DMS153 (cell line): ENCODE data around the gene STX16.

Experiments
- DNase-seq: peaks from one replicate; lab custom pipeline; 2025; lab: John Stamatoyannopoulos, UW

STX16 gene

DNA sequence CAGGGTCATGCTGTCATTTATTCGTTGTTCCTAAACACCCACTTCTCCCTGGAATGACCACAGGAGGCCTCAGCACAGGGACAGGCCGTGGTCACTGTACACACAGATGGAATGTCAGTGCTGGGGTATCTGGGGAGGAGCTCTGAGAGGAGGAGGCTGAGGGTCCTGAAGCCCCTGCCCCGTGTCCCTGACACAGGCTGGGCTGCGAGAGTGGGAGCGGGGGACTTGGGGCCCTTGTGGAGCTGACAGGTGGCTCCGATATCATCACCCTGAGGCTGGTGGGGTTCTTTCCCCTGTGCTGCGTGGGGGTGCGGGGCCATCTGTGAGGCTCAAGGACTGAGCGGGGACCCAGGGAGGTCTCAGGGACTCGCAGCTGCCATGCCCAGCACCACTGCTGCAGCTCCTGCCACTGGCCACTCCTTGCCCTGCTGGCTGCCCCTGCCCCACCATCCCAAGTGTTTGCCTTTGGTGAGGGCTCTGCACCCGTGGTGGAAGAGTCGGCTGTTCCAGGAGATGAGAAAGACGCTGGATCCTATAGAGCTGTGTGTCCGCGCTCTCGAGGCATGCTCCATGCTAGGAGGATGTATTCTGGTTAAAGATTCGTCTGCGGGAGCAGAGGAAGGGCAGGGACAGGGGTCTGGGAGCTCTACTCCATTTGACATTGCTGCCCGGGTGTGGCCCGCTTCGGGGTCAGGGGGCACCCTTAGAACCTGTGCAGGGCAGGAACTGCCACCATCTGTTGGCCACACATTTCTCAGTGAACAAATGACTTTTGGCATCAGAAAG lies 60.4 kb downstream of the STX16 start:
- DNase-seq: no peak

DNA sequence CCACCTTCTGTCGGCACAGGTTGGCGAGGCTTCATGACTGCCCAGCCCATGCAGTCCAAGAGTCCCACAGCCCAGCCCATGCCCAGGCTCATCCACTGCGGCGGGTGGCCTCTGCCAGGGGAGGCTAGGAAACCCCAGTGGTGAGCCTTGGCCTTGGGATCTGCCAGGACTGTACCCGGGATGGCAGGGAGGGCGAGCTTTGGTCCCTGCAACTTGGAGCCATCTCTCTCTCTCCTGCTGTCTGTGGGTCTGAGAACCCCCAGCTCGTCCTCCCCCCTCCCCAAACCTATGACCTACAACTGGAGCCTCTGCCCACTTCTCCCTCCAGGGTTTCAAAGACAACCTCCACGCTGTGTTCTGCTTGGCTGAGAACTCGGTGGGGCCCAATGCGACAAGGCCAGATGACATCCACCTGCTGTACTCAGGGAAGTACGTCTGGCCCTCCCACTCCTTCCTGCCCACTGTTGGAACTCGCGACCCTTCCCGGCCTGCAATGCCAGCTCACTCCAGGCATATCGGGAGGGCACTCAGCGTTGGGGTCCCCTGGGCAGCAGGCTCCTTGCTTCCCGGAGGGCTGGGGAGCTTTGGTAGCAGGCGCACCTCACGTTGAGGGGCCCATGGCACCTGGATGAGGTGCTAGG lies 61.2 kb downstream of the STX16 start:
- no peak for DNase-seq

DNA sequence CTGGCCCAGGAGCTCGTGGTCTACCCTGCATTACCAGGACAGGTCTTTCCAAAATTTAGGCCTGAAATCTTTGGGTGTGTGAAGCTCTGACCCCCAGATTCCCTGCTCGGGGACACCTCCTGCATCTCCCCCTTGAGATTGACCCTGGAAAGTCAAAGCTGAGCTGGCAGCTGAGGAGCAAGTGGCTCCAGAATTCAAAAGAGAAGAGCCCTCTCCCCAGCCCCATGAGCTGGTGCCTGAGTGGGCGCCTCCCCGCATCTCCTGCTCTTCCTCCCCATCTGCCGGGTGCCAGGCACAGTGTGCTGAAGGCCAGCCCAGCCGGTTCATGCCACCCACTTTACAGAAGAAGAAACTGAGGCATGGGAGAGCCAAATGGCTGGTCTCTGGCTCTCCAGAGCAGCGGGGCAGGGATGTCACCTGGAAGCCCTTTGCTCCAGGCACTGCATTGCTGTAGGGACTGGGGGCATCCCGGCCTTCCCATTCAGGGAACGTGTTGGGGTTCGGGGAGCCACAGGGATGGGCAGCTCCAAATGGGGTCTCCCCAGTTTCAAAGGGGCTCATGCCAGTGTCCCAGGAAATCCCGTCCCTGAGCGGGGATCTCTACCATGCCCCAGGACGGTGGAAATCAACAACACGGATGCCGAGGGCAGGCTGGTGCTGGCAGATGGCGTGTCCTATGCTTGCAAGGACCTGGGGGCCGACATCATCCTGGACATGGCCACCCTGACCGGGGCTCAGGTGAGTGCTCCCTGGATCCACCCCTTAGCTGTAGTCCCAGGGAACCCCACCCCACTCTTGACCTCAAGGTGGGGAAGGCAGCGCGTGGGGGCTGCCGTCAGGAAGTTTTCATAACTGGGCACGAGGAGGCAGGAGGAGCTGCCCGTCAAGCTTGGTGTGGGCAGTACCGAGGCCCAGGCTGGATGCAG lies 62.0 kb downstream of the STX16 start:
- no peak for DNase-seq

DNA sequence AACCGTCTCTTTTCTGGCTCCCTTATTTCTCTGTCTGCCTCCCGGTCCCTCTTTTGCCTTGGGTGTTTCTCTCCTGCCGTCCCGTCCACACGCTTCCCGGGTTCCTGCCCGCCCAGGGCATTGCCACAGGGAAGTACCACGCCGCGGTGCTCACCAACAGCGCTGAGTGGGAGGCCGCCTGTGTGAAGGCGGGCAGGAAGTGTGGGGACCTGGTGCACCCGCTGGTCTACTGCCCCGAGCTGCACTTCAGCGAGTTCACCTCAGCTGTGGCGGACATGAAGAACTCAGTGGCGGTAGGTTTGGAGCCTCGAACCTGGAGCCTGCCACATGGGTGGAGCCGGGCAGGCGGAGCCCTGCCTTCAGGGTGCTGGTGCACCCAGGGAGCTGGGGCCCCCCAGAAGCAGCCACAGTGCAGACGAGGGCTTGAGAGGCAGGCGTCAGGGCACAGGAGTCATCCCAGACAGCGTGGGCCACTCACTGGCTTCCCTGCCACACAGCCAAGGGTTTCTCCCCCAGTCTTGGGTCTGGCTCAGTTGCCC lies 62.8 kb downstream of the STX16 start:
- DNase-seq: no peak

DNA sequence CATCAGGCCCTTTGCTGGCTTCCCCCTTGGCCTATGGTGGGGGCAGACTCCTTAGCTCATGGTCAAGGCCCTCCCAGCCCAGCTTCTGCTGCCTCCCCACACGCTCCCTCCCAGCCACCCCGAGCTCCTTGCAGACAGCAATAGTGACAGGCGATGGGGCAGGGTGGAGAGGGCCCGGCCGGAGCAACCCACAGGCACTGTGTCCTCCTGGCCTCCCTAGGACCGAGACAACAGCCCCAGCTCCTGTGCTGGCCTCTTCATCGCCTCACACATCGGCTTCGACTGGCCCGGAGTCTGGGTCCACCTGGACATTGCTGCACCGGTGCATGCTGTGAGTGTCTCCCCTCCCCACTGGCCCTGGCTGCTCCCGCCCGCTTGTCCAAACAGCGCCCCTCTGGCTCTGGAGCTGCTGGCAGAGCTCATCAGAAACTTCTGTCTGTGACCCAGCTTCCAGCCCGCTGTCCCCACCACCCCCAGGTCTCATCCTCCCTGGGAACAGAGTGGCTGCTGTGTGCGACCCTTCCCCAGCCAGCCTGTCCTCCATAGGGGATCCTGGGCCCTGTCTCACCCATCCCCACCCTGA lies 63.3 kb downstream of the STX16 start:
- no peak for DNase-seq

DNA sequence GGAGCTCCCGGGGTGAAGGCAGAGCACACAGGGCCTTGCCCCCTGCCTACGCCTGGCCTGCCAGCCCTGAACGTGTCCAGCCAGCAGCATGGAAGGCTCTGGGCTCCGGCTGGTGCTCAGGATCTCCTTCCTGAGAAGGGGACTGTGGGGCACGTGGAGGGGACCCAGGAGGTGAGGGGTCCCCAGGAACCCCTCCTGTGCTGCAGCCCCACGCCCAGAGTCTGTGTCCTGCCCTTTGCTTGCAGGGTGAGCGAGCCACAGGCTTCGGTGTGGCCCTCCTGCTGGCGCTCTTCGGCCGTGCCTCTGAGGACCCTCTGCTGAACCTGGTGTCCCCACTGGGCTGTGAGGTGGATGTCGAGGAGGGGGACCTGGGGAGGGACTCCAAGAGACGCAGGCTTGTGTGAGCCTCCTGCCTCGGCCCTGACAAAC lies 63.9 kb downstream of the STX16 start:
- no peak for DNase-seq

DNA sequence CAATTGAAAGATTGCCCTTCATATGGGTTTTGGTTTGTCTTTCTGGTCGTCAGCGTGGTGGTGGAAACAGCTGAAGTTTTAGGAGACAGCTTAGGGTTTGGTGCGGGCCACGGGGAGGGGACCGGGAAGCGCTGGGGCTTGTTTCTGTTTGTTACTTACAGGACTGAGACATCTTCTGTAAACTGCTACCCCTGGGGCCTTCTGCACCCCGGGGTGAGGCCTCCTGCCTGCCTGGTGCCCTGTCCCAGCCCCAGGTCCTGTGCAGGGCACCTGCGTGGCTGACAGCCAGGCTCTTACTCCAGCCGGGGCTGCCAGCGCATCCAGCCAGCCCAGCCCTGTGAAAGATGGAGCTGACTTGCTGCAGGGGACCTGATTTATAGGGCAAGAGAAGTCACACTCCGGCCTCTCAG lies 64.3 kb downstream of the STX16 start:
- DNase-seq: no peak

DNA sequence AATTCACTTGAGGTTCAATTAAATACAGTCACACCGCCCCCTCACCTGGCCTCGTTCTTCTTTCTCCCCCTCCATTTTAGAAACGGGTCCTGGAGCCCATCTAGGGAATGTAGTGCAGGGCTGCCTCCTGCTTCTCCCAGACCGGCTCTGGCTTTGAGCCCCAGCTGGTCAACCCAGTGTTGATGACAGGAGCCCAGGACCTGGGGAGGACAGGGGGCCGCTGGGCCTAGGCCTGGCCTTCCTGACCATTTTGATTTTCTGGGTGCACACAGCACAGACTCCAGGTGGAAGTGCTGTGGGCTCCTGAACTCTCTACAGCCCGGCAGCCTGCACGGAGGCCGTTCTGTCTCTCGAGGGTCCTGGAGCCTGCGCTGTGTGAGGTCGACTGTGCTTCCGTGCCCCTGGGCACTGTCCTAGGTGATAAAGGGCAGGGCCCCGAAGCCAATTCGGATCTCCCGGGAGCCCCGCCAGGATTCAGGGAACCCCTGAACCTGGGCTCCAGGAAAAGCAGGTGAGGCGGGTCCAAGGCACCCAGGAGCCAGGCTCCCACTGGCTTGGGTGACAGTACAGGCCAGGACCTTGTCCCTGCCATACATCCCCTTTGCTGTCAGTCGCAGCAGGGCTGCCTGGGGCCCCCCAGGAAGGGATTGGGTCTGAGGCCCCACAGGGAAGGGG lies 64.9 kb downstream of the STX16 start:
- DNase-seq: no peak

DNA sequence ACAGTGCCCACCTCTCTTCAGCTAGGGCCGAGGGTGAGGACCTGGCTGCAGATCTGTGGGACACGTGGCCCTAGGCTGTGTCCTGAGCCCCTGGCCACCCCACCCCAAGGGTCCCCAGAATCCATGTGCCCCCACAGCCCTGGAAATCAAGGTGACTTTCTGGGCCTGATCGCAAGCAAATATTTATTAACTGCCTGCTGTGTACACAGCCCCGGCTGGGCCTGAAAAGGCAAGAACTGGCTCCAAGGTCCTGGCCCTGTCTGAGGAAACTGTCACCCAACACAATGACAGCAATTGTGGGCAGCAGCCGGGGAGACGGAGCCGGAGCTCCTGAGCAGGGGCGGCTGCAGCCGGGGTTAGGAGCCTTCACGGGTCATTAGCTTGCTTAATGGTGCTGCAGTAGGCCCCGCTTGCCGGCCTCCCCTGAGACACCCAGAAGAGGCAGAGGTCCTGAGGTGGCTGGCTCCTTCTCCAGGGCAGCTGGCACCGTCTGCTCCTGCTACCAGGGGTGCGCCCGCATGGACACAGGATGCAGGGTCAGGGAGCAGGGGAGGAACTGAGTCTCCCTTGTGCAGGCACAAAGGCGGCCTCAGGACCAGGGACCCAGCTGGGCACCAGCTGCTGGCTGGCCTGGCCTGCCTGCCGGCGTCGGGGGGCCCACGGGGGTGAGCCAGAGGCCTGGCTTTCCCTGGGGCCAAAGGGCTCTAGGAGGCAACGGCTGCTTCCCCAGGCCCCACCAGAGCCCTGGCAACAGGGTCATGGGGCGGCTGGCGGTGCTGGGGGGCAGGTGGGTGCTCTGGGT lies 65.6 kb downstream of the STX16 start:
- peak; percentile 7 for DNase-seq

DNA sequence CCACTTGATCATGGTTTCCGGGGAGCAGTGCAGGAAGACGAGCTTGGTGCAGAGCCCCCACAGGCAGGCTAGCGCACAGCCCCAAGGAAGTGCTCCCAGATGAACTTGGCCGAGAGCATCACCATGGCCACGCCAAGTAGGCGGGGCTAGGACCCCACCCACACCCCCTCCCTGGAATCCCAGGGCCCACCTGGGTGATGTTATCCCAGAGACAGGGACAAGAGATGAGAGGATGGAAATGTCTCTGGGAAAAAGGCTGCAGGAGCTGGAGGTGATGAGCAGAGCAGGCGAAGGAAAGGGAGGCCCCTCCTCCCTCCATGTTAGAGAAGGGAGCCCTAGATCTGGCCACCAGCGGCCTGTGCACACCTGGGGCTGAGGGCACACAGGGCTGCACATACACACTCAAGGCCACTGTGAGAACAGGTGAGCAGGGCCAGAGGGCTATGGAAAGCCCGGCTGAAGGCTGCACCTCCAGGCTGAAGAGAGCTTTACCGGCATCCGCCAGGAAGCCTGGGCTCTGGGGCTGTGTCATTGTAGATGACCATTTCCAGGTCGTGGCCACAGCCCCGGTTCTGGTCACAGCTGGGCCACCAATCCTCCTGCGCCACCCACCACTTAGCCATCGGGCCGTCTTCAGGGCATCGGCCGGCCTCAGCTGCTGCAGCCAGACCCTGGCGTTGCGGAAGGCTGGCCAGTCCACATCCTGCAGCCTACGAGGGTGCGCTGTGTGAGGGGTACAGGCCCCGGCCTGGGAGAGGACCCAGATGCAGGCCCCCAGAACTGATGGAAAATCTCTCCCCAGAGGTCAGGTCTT lies 66.4 kb downstream of the STX16 start:
- no peak for DNase-seq

DNA sequence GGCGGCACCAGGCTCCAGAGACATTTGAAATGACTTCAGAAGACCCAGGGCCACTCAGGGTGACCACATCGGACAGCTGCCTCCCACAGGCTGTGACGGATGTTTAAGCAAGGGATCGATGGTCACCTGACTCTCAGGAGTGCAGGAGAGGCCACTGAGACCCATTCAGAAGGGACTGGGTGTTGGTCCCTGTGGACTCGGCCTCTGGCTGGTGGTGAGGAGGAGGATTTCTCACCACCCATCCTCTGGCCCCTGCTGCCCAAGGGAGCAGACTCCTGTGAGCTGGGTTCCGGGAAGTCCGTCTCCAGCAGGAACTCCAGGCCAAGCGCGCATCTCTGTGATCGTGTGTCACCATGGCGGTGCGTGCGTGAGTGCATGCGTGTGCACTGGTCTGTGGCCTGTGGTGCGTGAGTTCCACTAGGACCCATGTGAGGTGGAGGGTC lies 67.1 kb downstream of the STX16 start:
- DNase-seq: no peak

DNA sequence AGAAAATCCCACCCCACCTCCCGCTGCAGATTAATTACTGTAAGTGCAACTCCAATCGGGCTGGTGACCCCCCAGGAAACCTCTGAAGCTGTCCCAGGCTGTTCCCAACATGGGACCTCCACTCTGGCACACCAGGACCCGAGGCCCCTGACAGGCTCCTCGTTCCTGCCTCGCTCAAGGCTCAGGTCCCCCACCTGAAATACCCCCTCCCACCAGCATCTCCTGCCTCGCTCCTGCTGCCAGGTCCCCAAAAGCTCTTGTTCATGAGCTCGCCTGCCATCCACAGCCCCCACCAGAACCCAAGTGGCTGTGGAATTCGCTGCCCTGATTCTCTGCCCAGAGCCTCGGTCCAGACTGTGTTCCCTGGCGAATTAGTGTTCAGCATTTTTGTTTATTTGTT lies 67.6 kb downstream of the STX16 start:
- DNase-seq: no peak

DNA sequence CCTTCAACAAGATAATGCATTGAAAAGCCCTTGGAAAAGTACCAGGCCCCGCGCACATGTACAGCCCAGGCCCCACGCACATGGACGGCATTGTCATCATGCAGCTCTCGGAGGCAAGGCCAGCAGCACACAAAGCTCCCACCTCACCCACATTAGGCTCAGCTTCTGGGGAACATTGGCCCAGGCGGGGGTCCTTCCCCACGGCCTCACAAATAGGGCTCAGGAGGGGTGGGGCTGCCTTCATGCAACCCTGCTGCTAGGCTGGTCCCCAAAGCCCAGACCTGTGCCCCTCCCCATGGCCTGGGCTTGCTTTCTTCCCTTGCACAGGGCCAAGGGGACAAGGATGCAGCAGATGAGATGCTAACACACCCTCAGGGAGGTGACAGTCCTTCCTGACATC lies 68.2 kb downstream of the STX16 start:
- DNase-seq: no peak

DNA sequence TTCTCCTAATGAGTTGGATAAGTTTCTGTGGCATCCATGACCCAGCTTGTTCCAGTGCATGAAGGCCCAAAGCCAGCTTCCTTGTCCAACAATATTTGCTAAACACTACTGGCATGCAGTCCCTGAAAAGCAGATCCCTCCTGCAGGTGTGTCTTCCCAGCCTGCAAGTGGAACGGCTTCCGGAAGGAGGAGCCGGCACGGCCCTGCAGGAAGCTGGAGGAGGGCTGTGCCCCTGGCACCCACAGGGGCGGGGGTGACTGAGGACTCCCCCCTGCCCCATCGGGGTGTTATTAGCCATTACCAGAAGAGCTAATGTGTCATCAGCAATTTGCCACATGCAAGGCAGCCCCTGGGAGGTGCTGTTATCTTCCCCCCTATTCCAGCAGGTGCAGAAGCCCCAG lies 68.9 kb downstream of the STX16 start:
- DNase-seq: no peak

DNA sequence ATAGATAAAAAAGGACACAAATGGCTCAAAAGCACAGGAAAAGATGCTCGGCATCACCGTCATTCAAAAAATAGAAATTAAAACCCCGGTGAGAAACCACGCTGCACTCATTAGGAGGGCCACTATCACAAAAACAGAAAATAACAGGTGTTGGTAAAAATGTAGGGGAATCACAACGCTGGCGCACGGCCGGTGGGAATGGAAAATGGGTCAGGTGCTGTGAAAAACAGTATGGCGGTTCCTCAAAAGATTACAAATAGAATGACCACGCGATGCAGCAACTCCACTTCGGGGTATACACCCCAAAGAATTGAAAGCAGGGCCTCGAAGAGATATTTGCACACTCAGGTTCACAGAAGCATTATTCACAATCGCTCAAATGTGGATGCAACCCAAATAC lies 69.8 kb downstream of the STX16 start:
- no peak for DNase-seq

DNA sequence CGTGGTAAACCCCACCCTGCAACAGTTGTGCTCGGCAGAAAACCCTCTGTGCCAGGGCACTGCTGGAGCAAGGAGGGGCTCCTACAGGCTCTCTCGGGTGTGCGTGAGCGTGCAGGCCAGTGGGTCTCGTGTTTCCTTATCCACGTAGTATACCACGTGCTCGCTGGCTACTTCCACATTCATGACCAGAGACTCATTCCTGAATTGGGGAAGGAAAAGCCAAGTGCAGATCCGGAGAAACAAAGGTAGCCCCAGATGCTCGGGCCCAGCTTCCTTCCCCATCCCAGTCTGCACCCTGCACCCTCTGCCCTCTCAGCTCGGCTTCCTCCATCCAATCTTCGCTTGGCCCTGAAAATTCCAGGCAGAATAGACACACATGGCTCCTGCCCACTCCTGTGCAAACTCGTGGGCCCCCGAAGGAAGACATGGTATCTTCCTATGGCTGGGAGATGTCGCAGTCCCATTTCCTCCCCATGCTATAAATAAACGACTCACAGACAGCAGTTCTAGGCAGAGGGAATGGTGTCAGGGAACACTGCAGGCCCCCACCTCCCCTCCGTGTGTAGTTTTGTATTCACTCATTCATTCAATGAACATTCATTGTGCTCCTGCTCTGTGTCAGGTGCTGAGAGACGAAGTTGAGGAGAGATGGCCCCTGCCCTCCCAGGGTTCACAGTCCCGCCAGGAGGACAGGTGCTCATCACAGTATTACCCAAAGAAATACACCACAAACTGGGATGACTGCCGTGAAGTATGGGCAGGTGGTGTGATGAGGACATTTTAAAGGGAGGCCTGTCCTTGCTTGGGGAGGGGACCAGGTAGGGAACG lies 71.1 kb downstream of the STX16 start:
- no peak for DNase-seq

DNA sequence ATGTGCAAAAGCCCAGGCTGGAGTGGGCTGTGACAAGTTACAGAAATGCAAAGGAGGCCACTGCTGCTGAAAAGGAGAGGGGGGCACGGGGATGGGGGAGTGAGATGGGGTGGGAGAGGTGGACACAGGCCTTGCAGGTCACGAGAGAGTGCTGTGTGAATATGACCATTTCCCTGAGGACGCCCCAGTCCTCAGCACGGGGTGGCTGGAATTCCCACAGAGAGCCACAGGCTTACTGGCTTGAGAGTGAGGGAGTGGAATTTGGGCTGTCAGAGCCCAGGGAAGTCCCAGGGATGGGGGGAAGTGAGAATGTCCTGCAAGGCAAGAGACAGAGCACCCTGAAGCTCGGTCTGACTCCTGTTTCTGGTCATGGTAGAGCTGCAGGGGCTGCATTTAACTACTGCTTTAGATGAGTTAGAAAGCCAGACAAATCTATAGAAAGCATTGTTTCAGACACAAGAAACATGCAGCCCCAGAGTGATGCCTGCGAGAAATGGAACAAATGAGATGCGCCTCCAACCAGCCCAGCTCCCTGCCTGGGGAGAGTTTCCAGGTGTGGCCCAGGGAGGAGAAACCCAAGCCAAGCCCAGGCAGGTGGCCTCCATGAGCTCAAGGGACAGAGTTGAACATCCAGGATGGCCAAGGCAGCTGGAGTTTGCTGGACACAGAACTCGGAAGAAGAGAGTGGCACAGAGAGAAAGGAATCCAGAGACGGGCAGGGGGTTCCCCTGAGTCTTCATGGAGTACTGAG lies 72.0 kb downstream of the STX16 start:
- DNase-seq: no peak

DNA sequence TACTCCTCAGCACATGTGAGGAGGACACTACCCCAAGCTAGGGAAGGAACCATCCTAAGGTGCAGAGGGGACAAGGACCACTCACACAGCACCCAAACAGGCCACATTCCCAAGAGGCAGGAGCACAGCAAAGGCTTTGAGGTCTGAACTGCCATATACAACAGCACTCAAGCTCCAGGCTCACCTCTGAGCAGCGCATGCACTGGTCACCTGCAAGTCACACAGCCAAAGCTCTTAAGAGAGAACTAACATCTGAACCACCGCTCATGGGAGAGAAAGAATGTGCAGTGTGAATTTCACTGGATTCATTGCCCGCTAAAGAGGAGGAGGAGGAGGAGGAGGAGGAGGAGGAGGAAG lies 72.5 kb downstream of the STX16 start:
- no peak for DNase-seq
